Sigmoid colon (tissue), 7 donors: ENCODE measurements around the gene MRPS18A. TPM values are rescaled to one million over a fixed set of nuclear protein-coding genes. Genes with fewer than 3 reads are reported as not detected.
"Not testable (repeated sequence)": the region's sequence is repeated elsewhere in the genome, so short reads cannot be mapped to it uniquely, and the experiment has no call there.

Experiments used
- DNase-seq: peaks from one replicate; pipeline ENCODE4 v3.0.0-alpha.2; 2019
- H3K27ac ChIP-seq, 4 donors: fragments of 200-600 bp; sonication (generic); one replicate each; pipeline ENCODE4 v1.5.1; 2016 to 2019; ENCODE audit warnings: mild to moderate bottlenecking in 1 of 4
- H3K27me3 ChIP-seq, 3 donors: fragments of 200-600 bp; sonication (generic); one replicate each; pipeline ENCODE4 v1.5.1; 2019; ENCODE audit warnings: mild to moderate bottlenecking in 1 of 3
- H3K36me3 ChIP-seq, 4 donors: fragments of 200-600 bp; sonication (generic); one replicate each; pipeline ENCODE4 v1.5.1; 2016 to 2019
- H3K4me1 ChIP-seq, 4 donors: fragments of 200-600 bp; sonication (generic); one replicate each; pipeline ENCODE4 v1.5.1; 2017 to 2019
- H3K4me3 ChIP-seq, 4 donors: fragments of 200-600 bp; sonication (generic); one replicate each; pipeline ENCODE4 v1.5.1; 2017 to 2019; ENCODE audit warnings: mild to moderate bottlenecking in 2 of 4, moderate library complexity in 1 of 4
- H3K9me3 ChIP-seq, 4 donors: fragments of 200-600 bp in 3 of 4; sonication (generic) in 3 of 4; one replicate each; pipeline versions ENCODE4 v1.5.1 to v1.6.1; 2013 to 2019
- CTCF ChIP-seq, 4 experiments: fragments of 450-650 bp in 3 of 4; fragments of 200-600 bp in 1 of 4; IDR thresholded peaks; one replicate each; pipeline ENCODE4 v1.5.1; 2016 to 2019; ENCODE audit warnings: antibody characterized with exemption in 4 of 4, mild to moderate bottlenecking in 3 of 4, moderate library complexity in 2 of 4
- EP300 ChIP-seq, 4 donors: sonication (generic); formaldehyde crosslinking; IDR thresholded peaks; one replicate each; pipeline ENCODE4 v1.6.1; 2017; ENCODE audit warnings: antibody characterized with exemption in 4 of 4
- POLR2A ChIP-seq, 2 donors: fragments of 450-650 bp; IDR thresholded peaks; one replicate each; pipeline ENCODE4 v1.6.1; 2016; ENCODE audit warnings: antibody characterized with exemption in 2 of 2, mild to moderate bottlenecking in 2 of 2, moderate library complexity in 2 of 2
- POLR2AphosphoS5 ChIP-seq, 4 donors: sonication (generic); formaldehyde crosslinking; IDR thresholded peaks; one replicate each; pipeline ENCODE4 v1.6.1; 2017; ENCODE audit warnings: antibody characterized with exemption in 4 of 4
- WGBS, 2 donors: extraction: QIAGEN DNeasy Blood & Tissue Kit; methylation state at CpG; one replicate each; pipeline ENCODE4 v1.1.7; 2013; 5-methylcytosine and 5-hydroxymethylcytosine counted together
- intact Hi-C: fragments of 100-400 bp; cut with DNase I; formaldehyde crosslinking; loops from one replicate; pipeline ENCODE4 v1.15.1; 2023
- polyA plus RNA-seq, 3 donors: library from polyadenylated mRNA; stranded (reverse); fragments of 200-250 nt; gene quantifications; one replicate each; pipeline ENCODE4 v1.2.3, GENCODE V29; 2013
- total RNA-seq, 4 donors: library from RNA; depleted of rRNA; stranded (reverse); fragments of >200 nt; gene quantifications; one replicate each; pipeline ENCODE4 v1.1.0, GENCODE V29; 2016
- donor health status: healthy with polysubstance abuse.
- donor health status: Bipolar disorder and iron deficiency.
- donor health status: healthy.

Gene MRPS18A
- total and polyA plus RNA-seq, 7 donors, result 28.8 to 93.2 (median 43.9) TPM

GRCh38 chr6:43657221-43657802 is 30.3 kb downstream of the MRPS18A start:
- H3K4me1 ChIP-seq, result no peaks in the 10 kb centered on the region
- no peaks in the 10 kb centered on the region for H3K36me3 ChIP-seq
- no peak for TF ChIP-seq EP300 (IDR thresholded peaks at IDR 0.05)
- no peak for TF ChIP-seq POLR2AphosphoS5 (IDR thresholded peaks at IDR 0.05)
- TF ChIP-seq CTCF (IDR thresholded peaks at IDR 0.05), result no peak
- no peak for TF ChIP-seq POLR2A (IDR thresholded peaks at IDR 0.05)
- H3K9me3 ChIP-seq, result no peaks in the 10 kb centered on the region
- no peak overlapping the region for H3K27ac ChIP-seq
- no peak for DNase-seq
- intact Hi-C loops, result no loop called here
- WGBS, 2 donors, result 89 to 96% methylated on average over 3 of the region's 3 CpGs
- H3K27me3 ChIP-seq, result no peaks in the 10 kb centered on the region
- H3K4me3 ChIP-seq, result no peak overlapping the region

GRCh38 chr6:43652822-43653221 is 34.8 kb downstream of the MRPS18A start:
- H3K36me3 ChIP-seq, DNase-seq, H3K27me3 ChIP-seq, H3K9me3 ChIP-seq, H3K4me1 ChIP-seq, intact Hi-C loops, H3K4me3 ChIP-seq, H3K27ac ChIP-seq: not testable (repeated sequence)
- WGBS, 2 donors, result 96 to 97% methylated on average over 2 of the region's 2 CpGs

- Histone ChIP-seq H3K9me3 (no peaks in the 10 kb centered on the region), H3K4me1 (peaks cover 0 to 13% (median 10%) of the 10 kb centered on the region in 4 donors), H3K27me3 (no peaks in the 10 kb centered on the region), H3K4me3 (no peak overlapping the region), H3K27ac (no peak overlapping the region), H3K36me3 (no peaks in the 10 kb centered on the region)
- TF ChIP-seq CTCF (IDR thresholded peaks at IDR 0.05) (no peak), EP300 (IDR thresholded peaks at IDR 0.05) (no peak), POLR2A (IDR thresholded peaks at IDR 0.05) (no peak), POLR2AphosphoS5 (IDR thresholded peaks at IDR 0.05) (no peak)
- WGBS, 2 donors, result 98% methylated on average over 2 of the region's 2 CpGs
- no peak for DNase-seq
- intact Hi-C loops, result no loop called here
Measured at GRCh38 chr6:43648248-43648647, 39.3 kb downstream of the MRPS18A start.

GRCh38 chr6:43647613-43648012 is 40.0 kb downstream of the MRPS18A start:
- Histone ChIP-seq H3K36me3 (no peaks in the 10 kb centered on the region), H3K4me3 (no peak overlapping the region), H3K27ac (no peak overlapping the region), H3K27me3 (no peaks in the 10 kb centered on the region), H3K4me1 (peaks cover 0 to 13% (median 10%) of the 10 kb centered on the region in 4 donors), H3K9me3 (no peaks in the 10 kb centered on the region)
- 95 to 96% methylated on average over 3 of the region's 3 CpGs for WGBS, 2 donors
- no peak for TF ChIP-seq EP300 (IDR thresholded peaks at IDR 0.05)
- no peak for TF ChIP-seq POLR2A (IDR thresholded peaks at IDR 0.05)
- no peak for TF ChIP-seq POLR2AphosphoS5 (IDR thresholded peaks at IDR 0.05)
- TF ChIP-seq CTCF (IDR thresholded peaks at IDR 0.05), result no peak
- intact Hi-C loops, result no loop called here
- DNase-seq, result no peak

- TF ChIP-seq POLR2AphosphoS5 (IDR thresholded peaks at IDR 0.05) (no peak), POLR2A (IDR thresholded peaks at IDR 0.05) (no peak), EP300 (IDR thresholded peaks at IDR 0.05) (no peak), CTCF (IDR thresholded peaks at IDR 0.05) (no peak)
- WGBS, 2 donors, result 11 to 18% methylated on average over 9 of the region's 9 CpGs
- Histone ChIP-seq H3K4me3 (peak overlapping the region; percentile 30 to 54 (median 49)), H3K27me3 (no peaks in the 10 kb centered on the region), H3K36me3 (peaks cover 0 to 14% (median 6%) of the 10 kb centered on the region in 4 donors), H3K27ac (peak overlapping the region in 3 of 4 donors; percentile 20 to 47 (median 41)), H3K9me3 (no peaks in the 10 kb centered on the region), H3K4me1 (peaks cover 0 to 13% (median 10%) of the 10 kb centered on the region in 4 donors)
- intact Hi-C loops, result no loop called here
- DNase-seq, result no peak
Measured at GRCh38 chr6:43645613-43645964, 42.0 kb downstream of the MRPS18A start.
